ENCODE measurements around the gene PCED1A. TPM values are rescaled to one million over a fixed set of nuclear protein-coding genes. Genes with fewer than 3 reads are reported as not detected.

PCED1A gene
- total and polyA plus RNA-seq, 9 of the 15 experiments (the other 6 are each of a cell fraction or from before 2014, with no cell fraction given): 1.5 to 11.5 (median 5.9) TPM

DNA sequence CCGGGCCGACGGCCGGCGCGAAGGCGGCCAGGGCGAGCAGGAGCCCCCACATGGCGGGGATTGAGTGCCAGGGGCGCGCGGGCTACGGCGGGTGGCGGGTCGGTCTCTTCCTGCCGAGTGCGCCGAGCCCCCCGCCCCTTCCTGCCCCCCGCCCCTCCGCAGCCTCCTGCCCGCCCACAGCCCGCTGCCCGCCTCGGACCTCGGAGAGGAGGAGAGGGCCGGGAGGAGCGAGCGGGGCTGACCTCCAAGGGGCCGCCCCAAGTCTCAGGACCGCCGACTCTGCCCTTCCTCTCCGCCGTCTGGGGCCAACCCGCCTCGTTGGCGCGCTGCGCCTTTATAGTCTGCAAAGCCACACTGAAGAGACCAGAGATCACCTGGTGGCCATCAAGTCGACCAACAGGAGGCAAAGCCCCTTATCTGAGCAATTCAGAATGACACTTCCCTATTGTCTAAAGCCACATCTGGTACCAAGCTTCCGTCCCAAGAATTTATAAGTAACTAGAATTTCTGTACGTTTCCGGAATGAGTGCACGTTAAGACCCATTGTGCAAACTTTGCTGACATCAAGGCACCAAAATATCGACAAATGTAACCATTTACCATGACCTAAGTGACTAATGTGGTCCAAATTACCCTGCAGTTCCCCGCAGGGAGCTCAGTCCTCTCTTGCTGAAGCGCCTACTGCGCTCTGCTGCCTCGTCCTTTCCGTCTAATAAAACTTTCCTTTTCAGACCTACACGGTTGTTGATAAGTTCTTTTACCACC is 39.8 kb downstream of the PCED1A start, which contains the start of gene CPXM1 (continued):
- TF ChIP-seq, protein P1, sequence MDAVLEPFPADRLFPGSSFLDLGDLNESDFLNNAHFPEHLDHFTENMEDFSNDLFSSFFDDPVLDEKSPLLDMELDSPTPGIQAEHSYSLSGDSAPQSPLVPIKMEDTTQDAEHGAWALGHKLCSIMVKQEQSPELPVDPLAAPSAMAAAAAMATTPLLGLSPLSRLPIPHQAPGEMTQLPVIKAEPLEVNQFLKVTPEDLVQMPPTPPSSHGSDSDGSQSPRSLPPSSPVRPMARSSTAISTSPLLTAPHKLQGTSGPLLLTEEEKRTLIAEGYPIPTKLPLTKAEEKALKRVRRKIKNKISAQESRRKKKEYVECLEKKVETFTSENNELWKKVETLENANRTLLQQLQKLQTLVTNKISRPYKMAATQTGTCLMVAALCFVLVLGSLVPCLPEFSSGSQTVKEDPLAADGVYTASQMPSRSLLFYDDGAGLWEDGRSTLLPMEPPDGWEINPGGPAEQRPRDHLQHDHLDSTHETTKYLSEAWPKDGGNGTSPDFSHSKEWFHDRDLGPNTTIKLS (IDR thresholded peaks at IDR 0.05; ENCODE audit: borderline replicate concordance, low read depth): no peak
- TF ChIP-seq MIER1 (IDR thresholded peaks at IDR 0.05; ENCODE audit: low read depth): no peak
- no peak for TF ChIP-seq MECOM (CRISPR knock-in tag; IDR thresholded peaks at IDR 0.05)
- no peak for TF ChIP-seq SIN3B (IDR thresholded peaks at IDR 0.05; ENCODE audit: low read depth)
- no peak for TF ChIP-seq HDAC8 (tag; IDR thresholded peaks at IDR 0.05)
- TF ChIP-seq SMARCB1 (IDR thresholded peaks at IDR 0.05; ENCODE audit: insufficient read length, low read depth): no peak
- TF ChIP-seq, protein P2, sequence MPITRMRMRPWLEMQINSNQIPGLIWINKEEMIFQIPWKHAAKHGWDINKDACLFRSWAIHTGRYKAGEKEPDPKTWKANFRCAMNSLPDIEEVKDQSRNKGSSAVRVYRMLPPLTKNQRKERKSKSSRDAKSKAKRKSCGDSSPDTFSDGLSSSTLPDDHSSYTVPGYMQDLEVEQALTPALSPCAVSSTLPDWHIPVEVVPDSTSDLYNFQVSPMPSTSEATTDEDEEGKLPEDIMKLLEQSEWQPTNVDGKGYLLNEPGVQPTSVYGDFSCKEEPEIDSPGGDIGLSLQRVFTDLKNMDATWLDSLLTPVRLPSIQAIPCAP (CRISPR knock-in tag; IDR thresholded peaks at IDR 0.05; ENCODE audit: borderline replicate concordance): no peak
- TF ChIP-seq JUND (IDR thresholded peaks at IDR 0.05; ENCODE audit: borderline replicate concordance, low read depth, low read length): no peak
- no peak for TF ChIP-seq JUND (tag; IDR thresholded peaks at IDR 0.05; ENCODE audit: borderline replicate concordance, low read depth, low read length)
- TF ChIP-seq ETV5 (CRISPR knock-in tag; IDR thresholded peaks at IDR 0.05; ENCODE audit: low read depth): peak; percentile 93
- no peak for TF ChIP-seq GTF2F1 (IDR thresholded peaks at IDR 0.05; ENCODE audit: low read depth, low read length)
- TF ChIP-seq CBX2 (IDR thresholded peaks at IDR 0.05; ENCODE audit: insufficient read depth, low read length, poor library complexity, severe bottlenecking): no peak
- no peak for TF ChIP-seq NFE2L1 (tag; IDR thresholded peaks at IDR 0.05; ENCODE audit: borderline replicate concordance, low read depth)
- TF ChIP-seq ZNF57 (CRISPR knock-in tag; IDR thresholded peaks at IDR 0.05): no peak
- TF ChIP-seq PPARD (CRISPR knock-in tag; IDR thresholded peaks at IDR 0.05): no peak
- TF ChIP-seq ZNF239 (CRISPR knock-in tag; IDR thresholded peaks at IDR 0.05): no peak
- TF ChIP-seq RFX7 (CRISPR knock-in tag; IDR thresholded peaks at IDR 0.05): no peak
- TF ChIP-seq, protein P3, sequence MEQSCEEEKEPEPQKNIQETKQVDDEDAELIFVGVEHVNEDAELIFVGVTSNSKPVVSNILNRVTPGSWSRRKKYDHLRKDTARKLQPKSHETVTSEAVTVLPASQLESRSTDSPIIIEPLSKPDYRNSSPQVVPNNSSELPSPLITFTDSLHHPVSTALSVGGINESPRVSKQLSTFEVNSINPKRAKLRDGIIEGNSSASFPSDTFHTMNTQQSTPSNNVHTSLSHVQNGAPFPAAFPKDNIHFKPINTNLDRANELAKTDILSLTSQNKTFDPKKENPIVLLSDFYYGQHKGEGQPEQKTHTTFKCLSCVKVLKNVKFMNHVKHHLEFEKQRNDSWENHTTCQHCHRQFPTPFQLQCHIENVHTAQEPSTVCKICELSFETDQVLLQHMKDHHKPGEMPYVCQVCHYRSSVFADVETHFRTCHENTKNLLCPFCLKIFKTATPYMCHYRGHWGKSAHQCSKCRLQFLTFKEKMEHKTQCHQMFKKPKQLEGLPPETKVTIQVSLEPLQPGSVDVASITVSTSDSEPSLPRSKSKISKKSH (CRISPR knock-in tag; IDR thresholded peaks at IDR 0.05): no peak
- TF ChIP-seq, protein P4, sequence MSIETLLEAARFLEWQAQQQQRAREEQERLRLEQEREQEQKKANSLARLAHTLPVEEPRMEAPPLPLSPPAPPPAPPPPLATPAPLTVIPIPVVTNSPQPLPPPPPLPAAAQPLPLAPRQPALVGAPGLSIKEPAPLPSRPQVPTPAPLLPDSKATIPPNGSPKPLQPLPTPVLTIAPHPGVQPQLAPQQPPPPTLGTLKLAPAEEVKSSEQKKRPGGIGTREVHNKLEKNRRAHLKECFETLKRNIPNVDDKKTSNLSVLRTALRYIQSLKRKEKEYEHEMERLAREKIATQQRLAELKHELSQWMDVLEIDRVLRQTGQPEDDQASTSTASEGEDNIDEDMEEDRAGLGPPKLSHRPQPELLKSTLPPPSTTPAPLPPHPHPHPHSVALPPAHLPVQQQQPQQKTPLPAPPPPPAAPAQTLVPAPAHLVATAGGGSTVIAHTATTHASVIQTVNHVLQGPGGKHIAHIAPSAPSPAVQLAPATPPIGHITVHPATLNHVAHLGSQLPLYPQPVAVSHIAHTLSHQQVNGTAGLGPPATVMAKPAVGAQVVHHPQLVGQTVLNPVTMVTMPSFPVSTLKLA (conservative IDR thresholded peaks at IDR 0.05): 0 out of 4 replicates have a peak, but pooled peaks of 1 of the 2 experiments have one; percentile 30
- TF ChIP-seq, protein P5, sequence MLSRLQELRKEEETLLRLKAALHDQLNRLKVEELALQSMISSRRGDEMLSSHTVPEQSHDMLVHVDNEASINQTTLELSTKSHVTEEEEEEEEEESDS (CRISPR knock-in tag; IDR thresholded peaks at IDR 0.05): no peak
- TF ChIP-seq GABPA (tag; conservative IDR thresholded peaks at IDR 0.05; ENCODE audit: low read depth): 0 out of 2 replicates have a peak, but pooled peaks have one; percentile 31
- no peak for TF ChIP-seq ZNF644 (tag; IDR thresholded peaks at IDR 0.05; ENCODE audit: low read depth)
- no peak for TF ChIP-seq KAT8 (IDR thresholded peaks at IDR 0.05; ENCODE audit: low read depth)
